GM18868 (cell line): ENCODE data around the gene RPL19.
"Not testable (repeated sequence)": the region's sequence is repeated elsewhere in the genome, so short reads cannot be mapped to it uniquely, and the experiment has no call there.

Experiments used
- ATAC-seq: cut with Tn5 transposase; IDR thresholded peaks from one replicate; pipeline ENCODE4 v1.9.1; 2021; ENCODE audit warnings: mild to moderate bottlenecking, moderate library complexity; ENCODE audit not compliant: unreplicated experiment

Gene RPL19

GRCh38 chr17:39240631-39241030 is 40.5 kb downstream of the RPL19 start:
- no peak for ATAC-seq

DNA sequence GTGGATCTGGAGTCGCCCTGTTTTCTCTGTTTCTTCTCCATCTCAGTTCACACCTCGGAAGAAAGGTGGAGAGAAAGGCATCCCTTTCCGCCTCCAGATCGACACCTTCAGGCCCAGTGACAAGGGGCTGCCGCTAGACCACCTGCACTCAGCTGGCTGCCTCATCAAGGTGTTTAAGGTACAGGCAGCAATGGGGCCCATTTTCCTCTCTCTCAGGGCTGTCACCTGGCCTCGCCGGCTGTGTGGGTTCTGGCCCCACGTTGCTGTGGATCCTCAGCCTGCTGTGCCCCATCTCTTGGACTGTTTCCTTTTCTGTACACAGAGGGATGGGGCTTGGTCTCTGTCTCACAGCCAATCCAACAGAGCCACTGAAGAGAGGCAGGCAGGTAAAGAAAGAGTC is 43.1 kb downstream of the RPL19 start:
- no peak for ATAC-seq

- ATAC-seq, result no peak
Observed at GRCh38 chr17:39244016-39244599, 44.0 kb downstream of the RPL19 start.

DNA sequence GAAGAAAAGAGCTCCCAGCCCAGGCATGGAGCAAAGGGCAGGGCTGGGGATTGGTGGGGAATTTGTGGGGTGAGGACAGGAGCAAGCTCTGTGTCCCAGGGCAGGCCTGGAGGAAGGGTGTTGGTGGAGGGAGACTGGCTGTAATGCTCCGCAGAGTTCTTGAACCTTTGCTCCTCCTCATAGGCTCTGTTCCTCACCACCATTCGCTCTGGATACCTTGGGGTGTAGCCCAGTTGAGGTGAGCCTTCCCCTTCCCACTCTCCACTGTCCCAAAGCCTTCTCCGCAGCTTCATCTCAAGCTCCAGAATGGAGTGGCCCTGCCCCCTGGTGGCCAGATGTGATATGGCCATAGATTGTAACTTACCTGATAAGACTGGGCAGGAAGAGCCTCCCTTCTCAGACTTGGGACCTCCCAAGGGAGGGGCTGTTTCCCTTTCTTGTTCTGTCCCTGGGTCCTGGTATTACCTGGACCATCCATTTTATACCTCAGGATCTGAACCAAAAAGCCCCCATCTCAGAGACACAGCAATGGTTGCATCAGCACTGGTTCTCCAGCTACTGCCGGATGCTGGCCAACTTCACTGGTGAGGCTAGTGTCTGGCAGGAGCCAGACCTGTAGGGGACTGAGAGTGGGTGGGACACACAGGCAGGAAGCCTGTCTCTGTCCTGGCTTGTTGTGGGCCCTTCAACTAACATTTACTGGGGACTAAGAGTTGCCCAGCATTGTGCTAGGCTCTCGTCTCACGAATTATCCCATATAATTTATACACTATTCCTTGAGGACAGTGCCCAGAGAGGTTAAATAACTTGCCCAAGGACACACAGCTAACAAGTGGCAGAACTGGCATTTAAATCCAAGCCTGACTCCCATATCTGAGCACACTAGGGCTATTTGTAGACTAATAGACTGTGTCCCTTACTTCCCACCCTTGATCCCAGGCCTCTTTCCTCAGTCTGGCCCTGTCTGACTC is 44.8 kb downstream of the RPL19 start:
- ATAC-seq, result peak; percentile 57

DNA sequence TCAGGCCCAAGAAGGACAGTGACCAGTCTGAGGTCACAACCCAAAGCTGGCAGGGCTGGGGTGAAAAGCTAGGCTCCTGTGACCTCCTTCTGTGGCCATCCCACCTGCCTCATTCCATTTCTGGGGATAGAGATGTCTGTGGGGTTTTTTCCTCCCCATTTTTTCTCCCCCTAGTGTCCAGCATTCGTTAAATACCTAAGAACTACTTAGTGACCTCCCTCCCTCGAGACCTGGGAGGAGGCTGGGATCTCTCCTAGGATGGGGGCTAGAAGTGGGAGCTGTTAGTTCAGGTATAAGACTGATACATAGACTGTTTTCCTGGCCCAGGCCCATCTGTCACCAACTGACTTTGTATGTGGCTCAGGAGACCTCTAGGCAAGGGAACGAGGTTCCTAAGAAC is 46.2 kb downstream of the RPL19 start:
- no peak for ATAC-seq

GRCh38 chr17:39250076-39250475 is 50.0 kb downstream of the RPL19 start:
- not testable (repeated sequence) for ATAC-seq

DNA sequence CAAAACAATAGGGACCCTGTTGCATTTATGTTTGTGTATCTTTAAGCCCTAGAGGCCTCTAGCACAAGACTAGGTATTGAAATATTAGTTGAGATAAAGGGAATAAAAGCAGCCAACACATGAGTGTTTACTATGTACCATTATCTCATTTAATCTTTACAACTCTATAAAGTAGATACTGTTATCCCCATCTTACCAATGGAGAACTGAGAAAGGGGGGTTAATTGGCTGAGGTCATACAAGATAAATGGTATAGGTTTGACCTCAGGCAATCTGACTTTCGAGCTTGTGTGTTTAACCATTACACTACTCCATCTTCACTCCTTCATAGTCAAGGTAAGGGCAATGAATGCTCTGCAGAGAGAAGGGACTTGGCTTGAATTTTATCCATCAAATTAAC is 51.9 kb downstream of the RPL19 start:
- ATAC-seq, result no peak

- ATAC-seq, result no peak
Observed at GRCh38 chr17:39252788-39253460, 52.8 kb downstream of the RPL19 start.
